Measurements from ENCODE around the gene MESD.

The MESD gene

GRCh38 chr15:80989518-80990478, at the start of gene MESD:
Gene MESD (minus strand): TSS chr15:80989819. CDS start chr15:80989791, 28 bp downstream.
- peak; percentile 99 for DNase-seq

DNA sequence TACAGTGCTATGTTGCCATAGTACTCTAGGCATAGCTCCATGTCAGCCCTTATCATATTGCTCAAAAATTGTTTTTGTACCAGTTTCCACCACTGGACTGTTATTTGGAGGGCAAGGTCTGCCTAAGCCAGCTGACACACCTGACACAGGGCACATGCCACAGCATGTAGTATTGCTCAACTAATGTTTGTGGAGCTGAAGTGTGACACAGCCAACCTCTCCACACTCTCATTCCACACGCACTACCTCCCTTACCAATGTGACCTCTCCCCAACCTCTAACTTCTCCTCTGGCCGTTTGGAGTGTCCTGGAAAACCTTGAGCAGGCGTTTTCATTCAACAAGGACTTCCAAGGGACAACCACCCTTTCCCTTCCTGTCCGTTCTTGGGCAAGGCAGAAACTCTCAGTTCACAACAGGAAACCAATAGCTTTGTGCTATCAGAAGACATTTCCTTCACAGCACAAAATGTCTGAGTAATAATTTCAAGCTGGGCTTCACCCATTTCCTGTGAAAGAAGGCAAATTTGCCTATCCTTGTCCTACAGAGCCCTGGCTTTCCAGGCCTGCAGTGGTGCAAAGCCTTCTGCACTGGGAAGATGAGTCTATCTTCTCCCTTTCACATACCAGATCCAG, 49.5 kb upstream of the MESD start:
- no peak for DNase-seq

GRCh38 chr15:81037952-81038743, 48.5 kb upstream of the MESD start:
- DNase-seq = no peak

DNA sequence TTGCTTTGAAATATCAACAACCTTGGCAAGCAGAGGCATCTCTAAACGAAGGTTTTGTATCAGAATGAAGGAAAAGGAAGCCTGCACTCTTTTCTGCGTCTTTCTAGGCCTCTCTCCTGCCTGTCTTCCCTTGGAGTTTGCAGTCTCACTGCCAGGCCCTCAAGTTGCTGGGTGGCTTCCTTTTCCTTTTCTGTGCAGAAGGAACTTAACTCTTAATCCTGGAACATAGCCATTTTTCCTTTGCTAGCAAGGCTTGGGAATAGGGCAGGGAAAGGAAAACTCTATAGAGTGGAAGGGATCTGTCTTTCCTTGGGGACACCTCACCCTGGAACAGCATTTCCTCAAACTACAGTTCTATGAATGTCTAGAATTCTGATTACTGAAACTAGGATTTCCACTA, 43.9 kb upstream of the MESD start:
- no peak for DNase-seq

- no peak for DNase-seq
Measured at GRCh38 chr15:81032818-81033217, 43.2 kb upstream of the MESD start.

DNA sequence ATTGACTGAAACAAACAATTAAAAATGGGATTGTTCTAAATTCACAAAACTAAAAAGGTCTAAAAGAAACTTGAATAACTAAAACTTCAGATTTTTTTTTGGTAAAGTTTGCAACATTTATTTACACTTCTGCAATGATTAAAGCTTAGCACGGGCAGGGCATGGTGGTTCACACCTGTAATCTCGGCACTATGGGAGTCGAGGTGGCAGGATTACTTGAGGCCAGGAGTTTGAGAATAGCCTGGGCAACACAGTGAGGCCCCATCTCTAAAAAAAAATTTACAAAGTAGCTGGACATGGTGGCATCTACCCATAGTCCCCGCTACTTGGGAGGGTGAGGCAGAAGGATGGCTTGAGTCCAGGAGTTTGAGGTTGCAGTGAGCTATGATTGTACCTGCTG, 42.7 kb upstream of the MESD start:
- no peak for DNase-seq

DNA sequence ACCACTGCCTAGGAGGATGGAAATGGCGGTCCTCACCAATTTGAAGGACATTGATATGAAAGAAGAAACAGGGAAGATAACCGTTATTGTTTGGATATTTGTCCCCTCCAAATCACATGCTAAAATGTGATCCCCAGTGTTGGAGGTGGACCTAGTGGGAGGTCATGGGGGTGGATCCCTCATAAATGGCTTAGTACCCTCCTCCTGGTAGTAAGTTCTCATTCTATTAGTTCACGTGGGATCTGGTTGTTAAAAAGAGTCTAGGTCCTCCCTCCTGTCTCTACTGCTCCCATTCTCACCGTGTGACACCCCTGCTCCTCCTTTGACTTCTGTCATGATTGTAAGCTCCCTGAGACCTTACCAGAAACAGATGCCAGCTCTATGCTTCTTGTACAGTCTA, 41.6 kb upstream of the MESD start:
- no peak for DNase-seq

DNA sequence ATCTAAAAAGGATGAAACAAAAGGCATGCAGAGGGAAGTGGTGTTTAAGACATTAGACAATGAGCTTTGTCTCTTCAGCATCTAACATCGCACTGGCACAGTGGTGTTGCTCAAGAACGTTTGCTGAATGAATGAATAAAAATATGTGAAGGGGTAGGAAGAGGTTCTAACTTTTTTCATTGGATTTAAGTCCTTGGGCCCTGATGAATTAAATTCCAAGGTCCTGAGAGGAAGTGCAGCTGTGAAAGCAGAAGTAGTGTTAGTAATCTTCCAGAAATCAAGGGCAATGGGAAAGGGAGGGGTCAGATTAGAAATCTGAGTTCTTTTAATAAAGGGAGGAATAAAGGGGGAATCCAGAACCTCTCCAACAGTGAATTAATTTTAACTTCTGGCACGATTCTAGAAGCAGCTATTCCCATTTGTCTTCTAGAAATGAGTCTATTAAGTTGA, 40.7 kb upstream of the MESD start:
- DNase-seq = no peak

DNA sequence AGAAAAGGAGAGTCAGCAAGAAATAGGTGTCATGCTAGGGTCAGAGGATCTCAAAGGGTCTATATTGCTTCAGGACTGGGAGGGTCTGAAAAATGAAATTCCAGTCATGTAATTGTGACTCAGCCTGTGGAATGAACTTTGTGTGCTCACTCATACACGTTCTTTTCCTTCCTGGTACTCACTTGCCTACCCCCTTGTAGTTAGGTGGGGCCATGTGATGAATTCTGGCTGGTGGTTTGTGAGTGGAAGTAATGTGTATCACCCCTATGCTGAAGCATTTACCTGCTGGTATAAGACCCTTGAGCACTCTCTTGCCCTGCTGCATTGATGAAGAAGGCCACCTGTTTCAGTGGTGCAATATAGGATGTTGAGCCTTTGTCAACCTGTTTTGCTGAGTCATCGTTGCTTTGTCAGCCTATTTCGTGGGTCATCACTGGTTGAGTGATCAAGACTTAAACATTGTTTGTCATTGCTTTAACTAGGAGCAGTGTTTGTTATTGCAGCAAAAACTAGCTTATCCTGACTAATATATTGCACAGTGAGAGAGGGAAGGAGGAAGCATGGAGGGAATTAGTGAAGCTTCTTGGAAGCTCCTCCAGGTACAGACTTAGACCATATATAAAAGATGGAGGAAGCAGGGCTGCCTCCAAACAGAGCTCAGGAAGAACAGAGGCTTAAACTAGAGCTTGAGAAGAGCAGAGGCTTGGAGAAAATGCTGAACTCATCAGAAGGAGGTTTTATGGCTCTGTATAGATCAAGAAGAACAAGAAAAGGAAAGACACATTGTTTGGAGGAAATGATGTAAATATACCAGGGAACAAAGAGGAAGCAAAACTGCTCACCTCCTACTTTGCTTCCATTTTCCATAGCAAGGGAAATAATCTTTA, 40.0 kb upstream of the MESD start:
- DNase-seq = no peak

DNA sequence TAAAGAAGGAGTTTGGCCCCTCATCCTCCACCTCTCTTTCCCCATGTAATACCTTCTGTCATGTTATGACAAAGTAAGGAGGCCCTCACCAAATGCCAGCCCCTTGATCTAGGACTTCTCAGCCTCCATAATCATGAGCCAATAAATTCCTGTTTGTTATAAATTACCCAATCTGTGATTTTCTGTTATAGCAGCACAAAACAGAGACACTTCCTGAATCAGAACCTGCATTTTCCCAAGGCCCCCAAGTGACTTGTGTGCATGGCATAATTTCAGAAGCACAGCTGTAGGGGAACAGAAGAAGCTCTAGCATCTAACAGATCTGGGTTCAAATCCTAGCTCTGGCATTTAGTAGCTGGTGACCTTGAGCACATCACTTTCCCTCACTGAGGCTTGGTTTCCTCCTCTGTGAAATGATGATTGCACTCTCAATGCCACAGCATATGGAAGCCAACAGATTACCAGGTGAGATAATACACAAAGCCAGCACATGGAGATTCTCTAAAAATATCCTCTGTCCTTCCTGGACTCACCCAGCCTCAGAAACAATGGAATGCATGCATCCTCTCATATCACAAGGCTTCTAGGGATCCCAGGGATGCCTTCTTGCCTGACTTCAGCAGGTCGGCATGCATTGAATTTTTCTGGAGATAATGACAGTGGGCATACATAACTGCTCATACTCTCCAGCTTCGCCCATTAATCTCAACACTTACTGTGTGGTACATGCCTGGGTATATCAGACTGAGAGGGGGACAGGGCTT, 37.4 kb upstream of the MESD start:
- DNase-seq = no peak

- DNase-seq = no peak
Measured at GRCh38 chr15:81025721-81026370, 36.2 kb upstream of the MESD start.

DNA sequence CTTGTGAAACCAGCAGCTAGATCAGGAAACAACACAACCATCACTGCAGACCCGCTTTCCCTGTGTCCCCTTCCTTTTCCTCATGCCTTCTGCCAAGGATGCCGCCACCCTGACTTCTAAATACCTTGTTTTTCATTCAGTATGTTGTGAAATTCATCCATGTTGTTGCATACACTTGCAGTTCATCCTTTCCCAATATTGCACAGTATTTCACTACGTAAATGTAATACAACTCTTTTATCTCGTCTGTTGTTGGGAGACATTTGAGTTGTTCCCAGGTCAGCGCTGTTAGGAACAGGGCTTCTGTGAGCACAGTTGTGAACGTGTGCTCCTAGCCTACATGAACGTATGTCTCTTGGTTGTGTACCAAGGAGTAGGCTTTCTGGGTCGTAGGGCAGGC, 35.3 kb upstream of the MESD start:
- DNase-seq = no peak

DNA sequence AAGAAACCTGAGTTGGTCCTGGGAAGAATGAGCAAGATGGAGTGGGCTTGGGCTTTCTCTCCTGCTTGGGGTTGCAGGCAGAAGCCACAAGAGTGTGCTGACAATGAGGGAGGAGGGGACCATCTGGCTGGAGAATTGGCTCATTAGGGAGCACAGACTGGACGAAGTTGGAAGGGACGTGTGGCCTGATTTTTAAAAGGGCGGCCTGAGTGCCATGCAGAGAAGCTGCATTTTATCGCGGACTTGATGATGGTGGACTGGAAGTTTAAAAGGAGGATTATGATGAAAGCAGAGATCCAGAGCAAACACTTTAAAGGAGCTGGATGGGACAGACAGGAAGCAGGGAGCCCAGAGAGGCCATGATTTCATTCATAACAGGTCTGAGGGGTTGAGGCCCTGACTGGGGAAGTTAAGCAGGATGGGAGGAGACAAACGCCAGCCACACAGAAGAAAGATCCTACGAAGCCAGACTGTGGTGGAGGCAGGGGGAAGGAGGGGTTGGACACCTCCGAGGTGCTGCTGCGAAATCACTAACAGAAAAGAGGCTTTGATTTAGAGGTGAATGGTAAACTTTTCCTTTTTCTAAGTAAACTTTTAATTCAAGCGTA, 34.8 kb upstream of the MESD start:
- DNase-seq = no peak

DNA sequence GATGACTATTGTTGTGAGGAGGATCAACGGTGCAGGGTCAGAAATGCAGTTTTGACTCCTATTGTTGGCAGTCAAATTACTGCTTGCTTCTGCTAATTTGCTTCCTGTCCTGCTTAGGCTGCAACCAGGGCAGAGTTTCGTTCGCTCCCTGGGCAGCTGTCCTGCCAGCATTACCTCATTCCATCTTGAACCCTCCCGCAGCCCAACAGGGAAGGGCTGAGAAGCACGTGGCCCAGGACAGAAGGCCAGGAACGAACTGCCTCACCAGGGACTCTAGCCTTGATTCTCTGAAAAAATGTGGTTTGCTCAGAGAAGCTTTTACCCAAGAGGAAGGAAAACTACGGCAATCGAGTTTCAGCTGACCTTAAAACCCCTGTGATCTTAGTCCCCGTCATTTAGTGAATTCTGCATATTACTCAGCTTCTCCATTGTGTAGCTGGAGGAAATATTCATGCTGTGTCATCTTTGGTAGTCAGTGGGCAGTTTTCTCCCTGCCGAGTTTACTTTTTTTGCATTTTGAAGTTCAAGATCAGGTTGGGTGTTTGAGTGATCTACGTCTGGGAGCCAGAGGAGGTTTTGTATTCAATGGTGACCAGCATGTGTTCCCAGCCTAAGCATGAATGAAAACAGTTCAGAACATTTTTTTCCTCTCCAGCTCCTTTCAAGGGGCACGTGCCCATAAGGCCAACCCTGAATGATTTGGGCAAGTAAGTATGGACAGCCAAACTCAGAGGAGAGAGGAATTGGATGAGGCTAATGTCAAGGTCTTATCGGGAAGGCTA, 34.1 kb upstream of the MESD start:
- peak; percentile 41 for DNase-seq

DNA sequence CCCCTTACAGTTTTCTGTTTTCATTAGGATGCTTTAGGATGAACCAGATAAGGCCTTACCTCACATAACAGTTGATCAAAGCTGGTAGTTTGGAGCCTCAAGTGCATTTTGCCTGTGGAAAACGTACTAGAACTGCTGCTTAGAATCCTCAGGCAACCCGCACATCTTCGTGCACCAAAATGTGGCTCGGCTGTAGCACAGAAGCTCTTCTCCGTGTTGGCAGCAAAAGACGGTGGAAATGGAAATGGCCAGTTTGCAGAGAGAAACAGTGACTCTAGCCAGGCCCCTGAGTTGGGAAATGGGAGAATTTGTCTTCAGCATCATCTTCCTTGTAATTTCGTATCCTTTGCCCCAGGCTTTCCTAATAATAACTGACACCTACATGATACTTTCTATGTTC, 31.7 kb upstream of the MESD start:
- no peak for DNase-seq

DNA sequence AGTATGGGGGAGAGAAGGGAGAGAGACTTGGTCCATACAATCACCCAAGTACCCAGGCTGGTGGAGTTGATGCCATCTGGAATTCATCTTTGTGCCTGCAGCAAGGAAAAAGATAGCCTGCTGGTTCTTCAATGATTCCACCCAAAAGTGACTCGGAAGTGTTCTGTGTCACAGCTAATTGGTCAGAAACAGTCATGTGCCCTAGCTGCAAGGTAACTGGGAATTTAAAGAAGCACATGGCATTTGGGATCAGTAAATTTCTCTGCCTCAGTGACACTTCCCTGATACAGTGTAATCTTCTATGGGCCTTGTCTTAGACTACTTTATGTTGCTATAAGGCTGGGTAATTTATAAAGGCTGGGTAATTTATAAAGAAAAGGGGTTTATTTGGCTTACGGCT, 28.6 kb upstream of the MESD start:
- DNase-seq = no peak

- DNase-seq = no peak
Measured at GRCh38 chr15:81016489-81017068, 27.0 kb upstream of the MESD start.

- DNase-seq = no peak
Measured at GRCh38 chr15:81015621-81016488, 26.2 kb upstream of the MESD start.
